ENCODE measurements around the gene SNRNP70.

Gene SNRNP70

DNA sequence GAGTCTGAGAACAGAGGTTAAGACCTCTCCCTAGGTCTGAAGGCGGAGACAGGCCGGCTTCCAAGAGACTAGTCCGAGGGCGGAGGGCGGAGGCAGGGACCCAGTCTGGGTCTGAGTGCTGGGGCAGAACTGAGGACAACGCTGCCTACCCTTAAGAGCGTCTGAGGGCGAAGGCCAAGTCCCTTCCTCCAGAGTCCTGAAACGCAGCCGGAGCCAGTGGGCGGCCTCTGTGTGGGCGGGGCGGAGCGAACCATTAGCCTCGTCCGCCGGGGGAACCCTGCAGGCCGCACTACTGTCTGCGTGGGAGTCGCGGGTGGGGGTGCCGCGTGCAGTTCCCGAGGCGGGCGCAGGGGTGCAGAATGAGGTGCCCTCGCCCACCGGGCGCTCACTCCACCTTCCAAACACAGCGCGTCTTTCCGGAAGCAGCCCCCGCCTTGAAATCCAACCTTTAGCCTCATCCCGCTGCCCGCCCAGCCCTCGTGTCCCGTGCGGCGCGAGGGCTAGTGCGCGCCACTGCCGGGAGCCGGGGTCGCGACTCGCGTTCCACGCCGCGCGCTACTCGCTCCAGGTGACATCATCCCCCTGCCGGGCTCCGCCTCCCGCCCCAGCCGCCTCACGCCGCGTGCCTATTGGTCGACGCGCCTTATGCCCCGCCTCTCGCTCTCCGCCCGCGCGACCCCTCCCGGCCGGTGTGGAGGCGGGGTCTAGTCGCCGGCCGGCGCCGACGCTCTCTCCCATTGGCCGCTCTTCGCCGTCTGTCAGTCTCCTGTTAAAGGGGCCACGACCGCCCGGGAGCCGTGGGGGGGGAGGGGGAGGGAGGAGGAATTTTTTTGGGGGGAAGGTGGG is 33.5 kb downstream of the SNRNP70 start, which contains the start of gene C19orf73:
C19orf73 (minus strand) TSS at position 579 of the 846 bp plus-strand sequence; CDS start at position 458, 121 bp downstream.
- peaks cover 18% of the 10 kb centered on the region for H3K27me3 ChIP-seq (ENCODE audit: control insufficient read depth, low read length)
- H3K4me1 ChIP-seq (ENCODE audit: control insufficient read depth, low read length): peaks cover 33% of the 10 kb centered on the region
- no peaks in the 10 kb centered on the region for H3K36me3 ChIP-seq (ENCODE audit: control insufficient read depth, low read length)
- peak within 1 kb of the TSS; percentile 79 for H3K4me3 ChIP-seq (ENCODE audit: low read length)
- H3K9me2 ChIP-seq (replicated peaks; ENCODE audit: control insufficient read depth, low read length): no peaks in the 10 kb centered on the region
- peak within 1 kb of the TSS; percentile 63 for H3K27ac ChIP-seq (ENCODE audit: low read depth, low read length)
- no peaks in the 10 kb centered on the region for H4K20me1 ChIP-seq (ENCODE audit: control insufficient read depth, insufficient read depth, low read depth, low read length)
- H3K79me2 ChIP-seq (ENCODE audit: control insufficient read depth, low read length): no peaks in the 10 kb centered on the region
- H3K9me3 ChIP-seq (ENCODE audit: control insufficient read depth, insufficient read depth, low read length): no peaks in the 10 kb centered on the region
- TF ChIP-seq EZH2phosphoT487 (IDR thresholded peaks at IDR 0.05; ENCODE audit: borderline replicate concordance, low read length): no peak
- TF ChIP-seq, protein P1, sequence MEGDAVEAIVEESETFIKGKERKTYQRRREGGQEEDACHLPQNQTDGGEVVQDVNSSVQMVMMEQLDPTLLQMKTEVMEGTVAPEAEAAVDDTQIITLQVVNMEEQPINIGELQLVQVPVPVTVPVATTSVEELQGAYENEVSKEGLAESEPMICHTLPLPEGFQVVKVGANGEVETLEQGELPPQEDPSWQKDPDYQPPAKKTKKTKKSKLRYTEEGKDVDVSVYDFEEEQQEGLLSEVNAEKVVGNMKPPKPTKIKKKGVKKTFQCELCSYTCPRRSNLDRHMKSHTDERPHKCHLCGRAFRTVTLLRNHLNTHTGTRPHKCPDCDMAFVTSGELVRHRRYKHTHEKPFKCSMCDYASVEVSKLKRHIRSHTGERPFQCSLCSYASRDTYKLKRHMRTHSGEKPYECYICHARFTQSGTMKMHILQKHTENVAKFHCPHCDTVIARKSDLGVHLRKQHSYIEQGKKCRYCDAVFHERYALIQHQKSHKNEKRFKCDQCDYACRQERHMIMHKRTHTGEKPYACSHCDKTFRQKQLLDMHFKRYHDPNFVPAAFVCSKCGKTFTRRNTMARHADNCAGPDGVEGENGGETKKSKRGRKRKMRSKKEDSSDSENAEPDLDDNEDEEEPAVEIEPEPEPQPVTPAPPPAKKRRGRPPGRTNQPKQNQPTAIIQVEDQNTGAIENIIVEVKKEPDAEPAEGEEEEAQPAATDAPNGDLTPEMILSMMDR (IDR thresholded peaks at IDR 0.05; ENCODE audit: low read depth, low read length, poor library complexity, severe bottlenecking): no peak
- H3F3A ChIP-seq (ENCODE audit: control insufficient read depth, insufficient read depth): peaks cover 6% of the 10 kb centered on the region; the same call in 1 of the 2 replicates
- H3K4me2 ChIP-seq (ENCODE audit: low read length): peak within 1 kb of the TSS; percentile 89

DNA sequence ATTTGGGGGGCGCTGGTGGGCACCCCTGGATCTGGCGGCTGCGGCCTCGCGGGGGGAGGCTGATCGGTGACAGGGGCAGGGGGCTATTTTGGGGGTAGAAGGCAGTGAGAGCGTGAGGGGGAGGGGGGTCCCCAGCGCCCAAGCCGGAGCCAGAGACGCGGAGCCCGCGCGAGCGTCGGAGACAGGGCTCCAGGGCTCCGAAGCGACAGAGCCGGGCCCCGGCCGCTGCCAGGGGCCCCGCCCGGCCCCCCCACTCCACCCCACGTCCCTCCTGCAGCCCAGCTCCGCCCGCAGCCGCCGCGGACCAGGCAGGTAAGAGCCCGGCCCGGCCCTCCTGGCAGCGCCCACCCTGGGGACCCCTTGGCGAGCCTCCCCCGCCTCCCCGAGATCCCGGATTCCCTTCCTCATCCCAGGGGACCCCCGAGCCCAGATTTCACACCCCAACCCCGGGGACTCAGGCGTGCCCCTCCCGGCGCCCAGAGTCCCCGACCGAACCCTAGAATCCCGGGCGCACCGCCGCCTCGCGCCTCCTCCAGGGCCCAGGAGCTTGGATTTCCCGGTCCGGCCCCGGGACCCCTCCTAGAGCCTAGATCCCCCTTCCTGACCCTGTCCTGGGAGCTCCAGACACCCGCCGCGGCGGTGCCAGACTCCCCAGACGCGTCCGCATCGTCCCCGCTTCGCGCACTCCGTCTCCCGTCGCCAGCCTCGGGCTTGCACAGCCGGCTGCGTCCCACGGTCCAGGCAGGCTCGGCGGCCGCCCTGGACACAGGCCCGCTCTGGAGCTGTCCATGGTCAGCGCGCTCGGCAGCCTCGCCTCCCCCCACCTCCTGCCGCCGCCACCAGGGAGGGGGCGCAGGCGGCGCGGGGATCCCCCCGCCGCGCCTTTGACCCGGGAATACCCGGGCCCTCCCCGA is 34.4 kb downstream of the SNRNP70 start, which contains the start of gene PPFIA3:
PPFIA3 (plus strand) TSS at position 134 of the 914 bp plus-strand sequence. CDS start 8,330 bp downstream, outside the sequence.
- H3K4me3 ChIP-seq (ENCODE audit: low read length): peak within 1 kb of the TSS; percentile 79
- H3F3A ChIP-seq (ENCODE audit: control insufficient read depth, insufficient read depth): peaks cover 6% of the 10 kb centered on the region; the same call in 1 of the 2 replicates
- H3K9me3 ChIP-seq (ENCODE audit: control insufficient read depth, insufficient read depth, low read length): no peaks in the 10 kb centered on the region
- H3K79me2 ChIP-seq (ENCODE audit: control insufficient read depth, low read length): no peaks in the 10 kb centered on the region
- peak within 1 kb of the TSS; percentile 63 for H3K27ac ChIP-seq (ENCODE audit: low read depth, low read length)
- peaks cover 18% of the 10 kb centered on the region for H3K27me3 ChIP-seq (ENCODE audit: control insufficient read depth, low read length)
- peak; percentile 98; the same call in 1 of the 2 replicates for TF ChIP-seq EZH2phosphoT487 (IDR thresholded peaks at IDR 0.05; ENCODE audit: borderline replicate concordance, low read length)
- TF ChIP-seq, protein P1 (IDR thresholded peaks at IDR 0.05; ENCODE audit: low read depth, low read length, poor library complexity, severe bottlenecking): no peak
- peaks cover 30% of the 10 kb centered on the region for H3K4me1 ChIP-seq (ENCODE audit: control insufficient read depth, low read length)
- H3K36me3 ChIP-seq (ENCODE audit: control insufficient read depth, low read length): no peaks in the 10 kb centered on the region
- peak within 1 kb of the TSS; percentile 89 for H3K4me2 ChIP-seq (ENCODE audit: low read length)
- no peaks in the 10 kb centered on the region for H3K9me2 ChIP-seq (replicated peaks; ENCODE audit: control insufficient read depth, low read length)
- no peaks in the 10 kb centered on the region for H4K20me1 ChIP-seq (ENCODE audit: control insufficient read depth, insufficient read depth, low read depth, low read length)

DNA sequence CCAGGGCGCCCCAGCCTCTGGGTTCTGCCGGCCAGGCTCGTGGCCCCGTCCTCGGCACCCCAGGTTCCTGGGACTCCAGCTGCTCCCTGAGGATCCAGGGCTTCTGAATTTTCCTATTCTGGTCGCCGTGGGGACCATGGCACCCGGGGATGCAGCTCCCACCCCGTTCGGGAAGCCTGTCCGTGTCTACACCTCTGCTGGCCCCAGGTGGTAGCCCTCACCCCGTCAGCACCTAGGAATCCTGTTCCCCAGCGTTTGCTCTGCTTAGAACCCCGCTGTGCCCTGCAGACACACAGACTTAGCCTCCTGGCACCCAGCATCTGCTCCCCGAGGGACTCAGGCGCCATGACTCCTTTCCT is 35.1 kb downstream of the SNRNP70 start:
- peaks cover 5% of the 10 kb centered on the region; the same call in 1 of the 2 replicates for H3F3A ChIP-seq (ENCODE audit: control insufficient read depth, insufficient read depth)
- no peaks in the 10 kb centered on the region for H4K20me1 ChIP-seq (ENCODE audit: control insufficient read depth, insufficient read depth, low read depth, low read length)
- no peaks in the 10 kb centered on the region for H3K79me2 ChIP-seq (ENCODE audit: control insufficient read depth, low read length)
- peak overlapping the region; percentile 89 for H3K4me2 ChIP-seq (ENCODE audit: low read length)
- no peak overlapping the region for H3K27ac ChIP-seq (ENCODE audit: low read depth, low read length)
- no peak for TF ChIP-seq EZH2phosphoT487 (IDR thresholded peaks at IDR 0.05; ENCODE audit: borderline replicate concordance, low read length)
- TF ChIP-seq, protein P1 (IDR thresholded peaks at IDR 0.05; ENCODE audit: low read depth, low read length, poor library complexity, severe bottlenecking): no peak
- no peaks in the 10 kb centered on the region for H3K9me2 ChIP-seq (replicated peaks; ENCODE audit: control insufficient read depth, low read length)
- H3K27me3 ChIP-seq (ENCODE audit: control insufficient read depth, low read length): peaks cover 18% of the 10 kb centered on the region
- H3K9me3 ChIP-seq (ENCODE audit: control insufficient read depth, insufficient read depth, low read length): no peaks in the 10 kb centered on the region
- H3K36me3 ChIP-seq (ENCODE audit: control insufficient read depth, low read length): no peaks in the 10 kb centered on the region
- H3K4me3 ChIP-seq (ENCODE audit: low read length): peak overlapping the region; percentile 79
- H3K4me1 ChIP-seq (ENCODE audit: control insufficient read depth, low read length): peaks cover 24% of the 10 kb centered on the region
